HepG2 (cell line): ENCODE data around the gene GADL1.

ENCODE experiments used
- BCL3 ChIP-seq: sonication (generic); formaldehyde crosslinking; IDR thresholded peaks from 2 replicates; pipeline ENCODE4 v1.5.1; 2020; ENCODE audit warnings: mild to moderate bottlenecking, missing genetic modification reagents, moderate library complexity
- FOXK2 ChIP-seq: fragments of 450-650 bp; IDR thresholded peaks from 2 replicates; pipeline ENCODE4 v1.6.1; 2016
- ZBTB26 ChIP-seq: IDR thresholded peaks from 2 replicates; pipeline ENCODE4 v1.6.1; 2016; ENCODE audit warnings: missing compliant biosample characterization, missing genetic modification reagents, borderline replicate concordance
- ZFP36L2 ChIP-seq: sonication (generic); formaldehyde crosslinking; IDR thresholded peaks from 2 replicates; pipeline ENCODE4 v1.4.0; 2020; ENCODE audit warnings: missing genetic modification reagents
- ZNF251 ChIP-seq: sonication (generic); formaldehyde crosslinking; IDR thresholded peaks from 2 replicates; pipeline ENCODE4 v1.9.0; 2021; ENCODE audit warnings: mild to moderate bottlenecking, missing genetic modification reagents
- ZNF615 ChIP-seq: sonication (generic); formaldehyde crosslinking; IDR thresholded peaks from 2 replicates; pipeline ENCODE4 v1.5.0; 2020; ENCODE audit warnings: mild to moderate bottlenecking, missing genetic modification reagents, borderline replicate concordance
- TF ChIP-seq, protein P1 (sequence below): sonication (generic); formaldehyde crosslinking; IDR thresholded peaks from 2 replicates; pipeline ENCODE4 v1.5.0; 2020; ENCODE audit warnings: mild to moderate bottlenecking, low read depth, missing genetic modification reagents, borderline replicate concordance
- TF ChIP-seq, protein P2 (sequence below): sonication (generic); formaldehyde crosslinking; IDR thresholded peaks from 2 replicates; pipeline ENCODE4 v1.5.0; 2020; ENCODE audit warnings: mild to moderate bottlenecking, missing genetic modification reagents, moderate library complexity

GRCh38 chr3:30805695-30806094 is 88.8 kb downstream of the GADL1 start:
- TF ChIP-seq ZNF251 (CRISPR knock-in tag), result no peak
- TF ChIP-seq ZFP36L2, result no peak
- TF ChIP-seq, protein P1, sequence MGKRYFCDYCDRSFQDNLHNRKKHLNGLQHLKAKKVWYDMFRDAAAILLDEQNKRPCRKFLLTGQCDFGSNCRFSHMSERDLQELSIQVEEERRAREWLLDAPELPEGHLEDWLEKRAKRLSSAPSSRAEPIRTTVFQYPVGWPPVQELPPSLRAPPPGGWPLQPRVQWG (CRISPR knock-in tag), result no peak
- TF ChIP-seq ZNF615 (CRISPR knock-in tag), result no peak
- TF ChIP-seq, protein P2, sequence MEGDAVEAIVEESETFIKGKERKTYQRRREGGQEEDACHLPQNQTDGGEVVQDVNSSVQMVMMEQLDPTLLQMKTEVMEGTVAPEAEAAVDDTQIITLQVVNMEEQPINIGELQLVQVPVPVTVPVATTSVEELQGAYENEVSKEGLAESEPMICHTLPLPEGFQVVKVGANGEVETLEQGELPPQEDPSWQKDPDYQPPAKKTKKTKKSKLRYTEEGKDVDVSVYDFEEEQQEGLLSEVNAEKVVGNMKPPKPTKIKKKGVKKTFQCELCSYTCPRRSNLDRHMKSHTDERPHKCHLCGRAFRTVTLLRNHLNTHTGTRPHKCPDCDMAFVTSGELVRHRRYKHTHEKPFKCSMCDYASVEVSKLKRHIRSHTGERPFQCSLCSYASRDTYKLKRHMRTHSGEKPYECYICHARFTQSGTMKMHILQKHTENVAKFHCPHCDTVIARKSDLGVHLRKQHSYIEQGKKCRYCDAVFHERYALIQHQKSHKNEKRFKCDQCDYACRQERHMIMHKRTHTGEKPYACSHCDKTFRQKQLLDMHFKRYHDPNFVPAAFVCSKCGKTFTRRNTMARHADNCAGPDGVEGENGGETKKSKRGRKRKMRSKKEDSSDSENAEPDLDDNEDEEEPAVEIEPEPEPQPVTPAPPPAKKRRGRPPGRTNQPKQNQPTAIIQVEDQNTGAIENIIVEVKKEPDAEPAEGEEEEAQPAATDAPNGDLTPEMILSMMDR (CRISPR knock-in tag), result no peak
- no peak for TF ChIP-seq ZBTB26 (CRISPR knock-in tag)
- TF ChIP-seq BCL3 (CRISPR knock-in tag), result no peak
- TF ChIP-seq FOXK2, result no peak
